ENCODE measurements around the gene PCDHGA1.
A peak's percentile ranks its signal among the peaks of the same experiment; 100 is the strongest.
"Not testable (repeated sequence)": the region's sequence is repeated elsewhere in the genome, so short reads cannot be mapped to it uniquely, and the experiment has no call there.

The PCDHGA1 gene

GRCh38 chr5:141330299-141331080, at the start of gene PCDHGA1:
Gene PCDHGA1, plus strand, starts transcription at chr5:141330514.
- DNase-seq (ENCODE audit: low read depth): no peak

GRCh38 chr5:141298376-141298775, 31.9 kb upstream of the PCDHGA1 start:
- no peak for DNase-seq (ENCODE audit: low read depth)

GRCh38 chr5:141303756-141304155, 26.6 kb upstream of the PCDHGA1 start, which contains the start of gene SLC25A2:
Gene SLC25A2, minus strand, starts transcription at chr5:141304049. Its CDS starts 184 bp downstream, at chr5:141303865.
- no peak for DNase-seq (ENCODE audit: low read depth)

GRCh38 chr5:141306630-141307029, 23.7 kb upstream of the PCDHGA1 start:
- DNase-seq (ENCODE audit: low read depth): no peak

GRCh38 chr5:141313711-141314110, 16.6 kb upstream of the PCDHGA1 start:
- DNase-seq (ENCODE audit: low read depth): no peak

- DNase-seq (ENCODE audit: low read depth): not testable (repeated sequence)
These were observed 13.4 kb upstream of the PCDHGA1 start for GRCh38 chr5:141316963-141317362.

GRCh38 chr5:141319202-141319601, 11.1 kb upstream of the PCDHGA1 start:
- DNase-seq (ENCODE audit: low read depth): no peak

- no peak for DNase-seq (ENCODE audit: low read depth)
These were observed 10.6 kb upstream of the PCDHGA1 start for GRCh38 chr5:141319699-141320098.

- peak; percentile 84 for DNase-seq (ENCODE audit: low read depth)
These were observed 9.8 kb upstream of the PCDHGA1 start, which contains the start of gene TAF7 for GRCh38 chr5:141320225-141321169. Gene TAF7, minus strand, starts transcription at chr5:141320784. Its CDS starts 740 bp downstream, at chr5:141320044.

- no peak for DNase-seq (ENCODE audit: low read depth)
These were observed 8.1 kb upstream of the PCDHGA1 start for GRCh38 chr5:141322261-141322660.

GRCh38 chr5:141326088-141326854, 4.0 kb upstream of the PCDHGA1 start:
- peak; percentile 62 for DNase-seq (ENCODE audit: low read depth)

- no peak for DNase-seq (ENCODE audit: low read depth)
These were observed 2.1 kb upstream of the PCDHGA1 start for GRCh38 chr5:141328231-141328630.

- not testable (repeated sequence) for DNase-seq (ENCODE audit: low read depth)
These were observed 2.3 kb downstream of the PCDHGA1 start for GRCh38 chr5:141332571-141332970.

GRCh38 chr5:141338538-141339306, 8.4 kb downstream of the PCDHGA1 start, which contains the start of gene PCDHGA2:
Gene PCDHGA2, plus strand, starts transcription at chr5:141338760.
- no peak for DNase-seq (ENCODE audit: low read depth)

GRCh38 chr5:141340781-141341354, 10.6 kb downstream of the PCDHGA1 start:
- not testable (repeated sequence) for DNase-seq (ENCODE audit: low read depth)

- no peak for DNase-seq (ENCODE audit: low read depth)
These were observed 12.5 kb downstream of the PCDHGA1 start for GRCh38 chr5:141342773-141343172.

GRCh38 chr5:141343242-141343952, 13.1 kb downstream of the PCDHGA1 start, which contains the start of gene PCDHGA3:
Gene PCDHGA3, plus strand, starts transcription at chr5:141343829. Its CDS starts 205 bp downstream, at chr5:141344034.
- DNase-seq (ENCODE audit: low read depth): no peak

GRCh38 chr5:141343953-141344463, 13.7 kb downstream of the PCDHGA1 start:
- DNase-seq (ENCODE audit: low read depth): no peak

GRCh38 chr5:141345327-141345726, 15.0 kb downstream of the PCDHGA1 start:
- no peak for DNase-seq (ENCODE audit: low read depth)

GRCh38 chr5:141346017-141346416, 15.7 kb downstream of the PCDHGA1 start:
- not testable (repeated sequence) for DNase-seq (ENCODE audit: low read depth)
